ENCODE results near the gene MVK. TPM values are rescaled to one million over a fixed set of nuclear protein-coding genes. Genes with fewer than 3 reads are reported as not detected.

Gene MVK
- polyA plus RNA-seq, 1 donor (not counting 4 experiments of a cell fraction or from before 2014, with no cell fraction given) = 26.7 TPM

GRCh38 chr12:109558374-109559199 lies 15.0 kb upstream of the MVK start:
- TF ChIP-seq EZH2 (IDR thresholded peaks at IDR 0.05; ENCODE audit: low read length) (no peak), CTCF (optimal IDR thresholded peaks at IDR 0.05 in 1 of 3, IDR thresholded peaks at IDR 0.05 in 1 of 3, conservative IDR thresholded peaks at IDR 0.05 in 1 of 3; ENCODE audit: extremely low read depth in 1 of 3, insufficient read depth in 2 of 3, low read length in 3 of 3) (no peak)
- no peaks in the 10 kb centered on the region for H3K9me1 ChIP-seq (ENCODE audit: control insufficient read depth, extremely low read depth, insufficient read depth, low read length)
- no peaks in the 10 kb centered on the region for H3K9me3 ChIP-seq (ENCODE audit: control insufficient read depth, low read depth, low read length)
- H3K27ac ChIP-seq (ENCODE audit: control insufficient read depth, insufficient read depth, low read length) = no peak overlapping the region
- no peak overlapping the region for H2AFZ ChIP-seq (ENCODE audit: control insufficient read depth, low read length)
- H3K79me2 ChIP-seq (ENCODE audit: control insufficient read depth, insufficient read depth, low read length) = no peaks in the 10 kb centered on the region
- DNase-seq (ENCODE audit: low read depth, low spot score) (no peak), FAIRE-seq (no peak)
- no peaks in the 10 kb centered on the region for H3K4me1 ChIP-seq (ENCODE audit: control insufficient read depth, extremely low read depth, insufficient read depth, low read length)
- no peak overlapping the region for H3K4me2 ChIP-seq (ENCODE audit: control insufficient read depth, extremely low read depth, insufficient read depth, low read depth, low read length)
- H3K36me3 ChIP-seq (ENCODE audit: control insufficient read depth in 2 of 2, extremely low read depth in 1 of 2, insufficient read depth in 2 of 2, low read length in 2 of 2) = peaks cover 3 to 8% of the 10 kb centered on the region in 2 experiments
- H3K27me3 ChIP-seq (ENCODE audit: control insufficient read depth, extremely low read depth, insufficient read depth, low read length) = peaks cover 11% of the 10 kb centered on the region
- no peaks in the 10 kb centered on the region for H4K20me1 ChIP-seq (ENCODE audit: control insufficient read depth, extremely low read depth, insufficient read depth, low read length)
- H3K9ac ChIP-seq (ENCODE audit: control insufficient read depth, extremely low read depth, insufficient read depth, low read length) = no peak overlapping the region
- dilution Hi-C loops (cut with MboI; ENCODE audit: extremely low pct_ligation_motif_present, low sequenced_read_pairs) = no loop called here
- no peak overlapping the region for H3K4me3 ChIP-seq (ENCODE audit: control insufficient read depth in 2 of 3, extremely low read depth in 1 of 3, insufficient read depth in 2 of 3, low read depth in 1 of 3, low read length in 3 of 3)

GRCh38 chr12:109559200-109559505 lies 14.4 kb upstream of the MVK start:
- Histone ChIP-seq H3K9me3 (ENCODE audit: control insufficient read depth, low read depth, low read length) (no peaks in the 10 kb centered on the region), H2AFZ (ENCODE audit: control insufficient read depth, low read length) (no peak overlapping the region), H4K20me1 (ENCODE audit: control insufficient read depth, extremely low read depth, insufficient read depth, low read length) (no peaks in the 10 kb centered on the region), H3K4me2 (ENCODE audit: control insufficient read depth, extremely low read depth, insufficient read depth, low read depth, low read length) (no peak overlapping the region), H3K9ac (ENCODE audit: control insufficient read depth, extremely low read depth, insufficient read depth, low read length) (no peak overlapping the region), H3K79me2 (ENCODE audit: control insufficient read depth, insufficient read depth, low read length) (no peaks in the 10 kb centered on the region), H3K36me3 (ENCODE audit: control insufficient read depth in 2 of 2, extremely low read depth in 1 of 2, insufficient read depth in 2 of 2, low read length in 2 of 2) (peaks cover 6 to 10% of the 10 kb centered on the region in 2 experiments), H3K4me3 (ENCODE audit: control insufficient read depth in 2 of 3, extremely low read depth in 1 of 3, insufficient read depth in 2 of 3, low read depth in 1 of 3, low read length in 3 of 3) (no peak overlapping the region), H3K4me1 (ENCODE audit: control insufficient read depth, extremely low read depth, insufficient read depth, low read length) (no peaks in the 10 kb centered on the region), H3K9me1 (ENCODE audit: control insufficient read depth, extremely low read depth, insufficient read depth, low read length) (no peaks in the 10 kb centered on the region), H3K27ac (ENCODE audit: control insufficient read depth, insufficient read depth, low read length) (no peak overlapping the region), H3K27me3 (ENCODE audit: control insufficient read depth, extremely low read depth, insufficient read depth, low read length) (peaks cover 5% of the 10 kb centered on the region)
- TF ChIP-seq CTCF (optimal IDR thresholded peaks at IDR 0.05 in 1 of 3, IDR thresholded peaks at IDR 0.05 in 1 of 3, conservative IDR thresholded peaks at IDR 0.05 in 1 of 3; ENCODE audit: extremely low read depth in 1 of 3, insufficient read depth in 2 of 3, low read length in 3 of 3) (no peak), EZH2 (IDR thresholded peaks at IDR 0.05; ENCODE audit: low read length) (no peak)
- no peak for DNase-seq (ENCODE audit: low read depth, low spot score)
- dilution Hi-C loops (cut with MboI; ENCODE audit: extremely low pct_ligation_motif_present, low sequenced_read_pairs) = no loop called here
- no peak for FAIRE-seq
